Activated CD4-positive, CD25-positive, alpha-beta regulatory T cell (primary cell): Measurements from ENCODE around the gene PRIM2.
"Not testable (repeated sequence)": the region's sequence is repeated elsewhere in the genome, so short reads cannot be mapped to it uniquely, and the experiment has no call there.

Source experiments
- DNase-seq, 4 experiments: peaks; one replicate each; lab custom pipeline; 2025; lab: John Stamatoyannopoulos, UW

The PRIM2 gene

GRCh38 chr6:57445790-57446468, 128.5 kb downstream of the PRIM2 start:
- not testable (repeated sequence) for DNase-seq

GRCh38 chr6:57449496-57450066, 132.2 kb downstream of the PRIM2 start:
- DNase-seq, result not testable (repeated sequence)

GRCh38 chr6:57459781-57460180, 142.4 kb downstream of the PRIM2 start:
- not testable (repeated sequence) for DNase-seq

GRCh38 chr6:57461022-57461421, 143.6 kb downstream of the PRIM2 start:
- not testable (repeated sequence) for DNase-seq

- not testable (repeated sequence) for DNase-seq
Observed at GRCh38 chr6:57463809-57464208, 146.4 kb downstream of the PRIM2 start.

GRCh38 chr6:57465968-57466367, 148.5 kb downstream of the PRIM2 start:
- not testable (repeated sequence) for DNase-seq

GRCh38 chr6:57469072-57469471, 151.6 kb downstream of the PRIM2 start:
- DNase-seq, result no peak

GRCh38 chr6:57470148-57470547, 152.7 kb downstream of the PRIM2 start:
- not testable (repeated sequence) for DNase-seq

- not testable (repeated sequence) for DNase-seq
Observed at GRCh38 chr6:57471314-57471864, 154.0 kb downstream of the PRIM2 start.

GRCh38 chr6:57472861-57473362, 155.5 kb downstream of the PRIM2 start:
- not testable (repeated sequence) for DNase-seq

GRCh38 chr6:57474862-57475475, 157.5 kb downstream of the PRIM2 start:
- not testable (repeated sequence) for DNase-seq

- not testable (repeated sequence) for DNase-seq
Observed at GRCh38 chr6:57475656-57476055, 158.2 kb downstream of the PRIM2 start.

- not testable (repeated sequence) for DNase-seq
Observed at GRCh38 chr6:57480194-57480593, 162.8 kb downstream of the PRIM2 start.

- DNase-seq, result not testable (repeated sequence)
Observed at GRCh38 chr6:57481121-57481520, 163.7 kb downstream of the PRIM2 start.

- DNase-seq, result not testable (repeated sequence)
Observed at GRCh38 chr6:57482471-57482870, 165.0 kb downstream of the PRIM2 start.

GRCh38 chr6:57486494-57487081, 169.2 kb downstream of the PRIM2 start:
- DNase-seq, result not testable (repeated sequence)

- not testable (repeated sequence) for DNase-seq
Observed at GRCh38 chr6:57488551-57488950, 171.1 kb downstream of the PRIM2 start.

- not testable (repeated sequence) for DNase-seq
Observed at GRCh38 chr6:57489887-57490286, 172.5 kb downstream of the PRIM2 start.

- DNase-seq, result not testable (repeated sequence)
Observed at GRCh38 chr6:57491795-57492194, 174.4 kb downstream of the PRIM2 start.

GRCh38 chr6:57496251-57496650, 178.8 kb downstream of the PRIM2 start:
- DNase-seq, result not testable (repeated sequence)

- DNase-seq, result not testable (repeated sequence)
Observed at GRCh38 chr6:57500368-57501021, 183.1 kb downstream of the PRIM2 start.

- DNase-seq, result not testable (repeated sequence)
Observed at GRCh38 chr6:57502387-57502786, 185.0 kb downstream of the PRIM2 start.
